ENCODE results near the gene CSGALNACT2. TPM values are rescaled to one million over a fixed set of nuclear protein-coding genes. Genes with fewer than 3 reads are reported as not detected.

CSGALNACT2 gene
- total RNA-seq, 1 experiment from 2014 or later = 22.3 TPM

DNA sequence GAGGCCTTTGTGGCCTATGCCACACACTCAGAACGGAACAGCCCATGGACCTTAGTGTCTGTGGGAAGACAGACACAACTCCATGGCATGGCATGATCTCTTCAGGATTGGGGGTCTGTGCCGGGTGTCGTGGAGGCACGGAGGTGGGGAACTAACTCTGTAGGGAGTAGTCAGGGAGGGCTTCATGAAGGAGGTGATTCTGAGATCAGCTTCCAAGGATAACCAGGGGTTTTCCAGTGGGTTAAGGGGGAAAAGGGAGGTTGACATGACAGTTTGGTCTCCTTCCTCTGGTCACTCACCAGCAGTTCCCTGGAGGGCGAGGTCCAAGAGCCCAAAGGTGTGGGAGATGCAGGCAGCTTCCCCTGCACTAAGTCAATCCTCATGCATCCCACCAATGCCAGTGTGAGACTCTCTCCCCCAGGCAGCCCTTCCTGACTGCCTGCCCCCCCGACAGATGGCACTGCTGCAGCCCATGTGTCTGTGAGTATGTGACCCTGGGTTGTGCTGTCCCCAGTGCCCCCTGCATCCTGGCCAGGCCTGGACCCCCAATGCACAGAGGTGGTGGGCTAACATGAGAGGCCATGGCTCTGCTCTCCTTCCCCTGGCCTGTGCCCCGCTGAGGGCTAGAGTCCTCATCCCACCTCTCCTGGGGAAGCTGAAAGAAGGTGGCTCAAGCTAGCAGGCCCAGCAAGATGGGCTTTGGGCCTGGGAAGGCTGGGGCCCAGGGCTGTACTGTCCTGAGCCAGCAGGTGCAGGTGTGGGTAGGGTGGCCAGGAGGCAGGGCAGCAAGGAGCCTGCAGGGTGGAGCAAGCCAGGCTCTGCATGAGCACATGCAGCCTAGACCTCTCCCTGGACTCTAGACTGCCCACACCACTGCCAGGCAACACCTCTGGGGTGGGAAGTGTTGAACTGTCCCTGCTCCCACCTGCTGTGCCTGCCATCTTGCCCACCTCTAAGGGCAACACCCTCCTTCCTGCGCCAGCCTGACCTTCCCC, 88.9 kb downstream of the CSGALNACT2 start:
- TF ChIP-seq, protein P1, sequence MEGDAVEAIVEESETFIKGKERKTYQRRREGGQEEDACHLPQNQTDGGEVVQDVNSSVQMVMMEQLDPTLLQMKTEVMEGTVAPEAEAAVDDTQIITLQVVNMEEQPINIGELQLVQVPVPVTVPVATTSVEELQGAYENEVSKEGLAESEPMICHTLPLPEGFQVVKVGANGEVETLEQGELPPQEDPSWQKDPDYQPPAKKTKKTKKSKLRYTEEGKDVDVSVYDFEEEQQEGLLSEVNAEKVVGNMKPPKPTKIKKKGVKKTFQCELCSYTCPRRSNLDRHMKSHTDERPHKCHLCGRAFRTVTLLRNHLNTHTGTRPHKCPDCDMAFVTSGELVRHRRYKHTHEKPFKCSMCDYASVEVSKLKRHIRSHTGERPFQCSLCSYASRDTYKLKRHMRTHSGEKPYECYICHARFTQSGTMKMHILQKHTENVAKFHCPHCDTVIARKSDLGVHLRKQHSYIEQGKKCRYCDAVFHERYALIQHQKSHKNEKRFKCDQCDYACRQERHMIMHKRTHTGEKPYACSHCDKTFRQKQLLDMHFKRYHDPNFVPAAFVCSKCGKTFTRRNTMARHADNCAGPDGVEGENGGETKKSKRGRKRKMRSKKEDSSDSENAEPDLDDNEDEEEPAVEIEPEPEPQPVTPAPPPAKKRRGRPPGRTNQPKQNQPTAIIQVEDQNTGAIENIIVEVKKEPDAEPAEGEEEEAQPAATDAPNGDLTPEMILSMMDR (IDR thresholded peaks at IDR 0.05) = no peak
- no peak for TF ChIP-seq TCF7L2 (IDR thresholded peaks at IDR 0.05; ENCODE audit: low read depth, low read length)
- no peak for TF ChIP-seq REST (IDR thresholded peaks at IDR 0.05; ENCODE audit: insufficient read depth in 1 of 2, low read depth in 2 of 2, low read length in 1 of 2)
- TF ChIP-seq POLR2AphosphoS5 (IDR thresholded peaks at IDR 0.05; ENCODE audit: low read depth, low read length) = no peak
- no peak for TF ChIP-seq SIN3A (IDR thresholded peaks at IDR 0.05; ENCODE audit: borderline replicate concordance, insufficient read depth, low read depth, low read length)
- BruUV-seq (replicated peaks) = no TSS peak
- no peak overlapping the region for H3K4me3 ChIP-seq (ENCODE audit: low read depth in 2 of 2, low read length in 2 of 2)
- DNase-seq (ENCODE audit: low read depth, low spot score) (no peak), ATAC-seq (no peak)
- intact Hi-C loops (cut with micrococcal nuclease; ENCODE audit: unreplicated experiment) (no loop called here), in situ Hi-C loops (cut with HindIII; ENCODE audit: low pct_unique_long_range_greater_than_20kb, low sequenced_read_pairs) (no loop called here)
- ChIA-PET POLR2A (no interaction called here), CTCF (no interaction called here)
- no peaks in the 10 kb centered on the region for H3K9me3 ChIP-seq (ENCODE audit: control insufficient read depth, insufficient read depth, low read depth, low read length)
- no peaks in the 10 kb centered on the region for H3K36me3 ChIP-seq (ENCODE audit: control insufficient read depth, insufficient read depth, low read length)
- H3K27ac ChIP-seq (ENCODE audit: low read length) = no peak overlapping the region
- H3K27me3 ChIP-seq (ENCODE audit: control insufficient read depth, insufficient read depth, low read length) = no peaks in the 10 kb centered on the region
- 0 out of 2 replicates have a peak, but pooled peaks cover 3% of the 10 kb centered on the region for H3K4me1 ChIP-seq (ENCODE audit: control insufficient read depth, insufficient read depth, low read length)

DNA sequence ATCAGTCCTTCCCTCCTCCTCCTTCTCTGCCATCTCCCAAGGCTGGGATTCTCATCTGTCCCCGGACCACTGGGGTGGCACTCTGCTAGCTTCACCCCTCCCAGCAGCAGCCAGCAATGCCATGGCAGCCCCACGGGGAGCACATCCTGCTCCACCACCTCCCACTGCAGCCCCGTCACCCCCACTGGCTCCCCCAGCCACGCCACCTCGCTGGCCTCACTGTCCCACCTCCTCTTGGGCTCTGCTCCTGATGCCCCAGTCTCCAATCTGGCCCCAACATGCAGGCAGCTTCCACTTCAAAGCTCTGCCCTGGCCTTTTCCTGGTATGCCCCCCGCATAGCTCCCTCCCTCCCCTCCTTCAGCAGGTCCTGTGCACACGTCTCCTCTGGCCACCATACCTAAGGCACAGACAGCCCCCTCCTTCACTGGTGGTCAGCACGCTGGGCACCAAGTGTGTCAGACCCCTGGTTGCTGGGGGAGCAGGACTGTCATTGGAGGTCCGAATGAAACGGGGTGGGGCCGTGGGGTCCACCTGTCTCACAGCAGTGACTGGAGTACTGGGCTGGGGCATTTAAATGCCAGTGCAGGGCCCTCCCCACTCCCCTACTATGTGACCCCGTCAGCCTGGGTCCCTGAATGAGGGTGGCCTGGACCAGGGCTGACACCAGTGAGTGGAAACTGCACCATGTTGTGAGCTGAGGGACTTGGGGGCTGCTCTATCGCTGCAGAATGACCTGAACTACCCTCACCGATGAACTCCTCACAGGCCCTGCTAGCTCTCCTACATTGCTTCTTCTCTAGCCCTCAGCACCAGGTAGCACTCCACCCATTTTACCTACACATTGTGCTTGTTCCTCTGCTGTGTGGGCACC, 89.9 kb downstream of the CSGALNACT2 start:
- no peak for TF ChIP-seq TCF7L2 (IDR thresholded peaks at IDR 0.05; ENCODE audit: low read depth, low read length)
- TF ChIP-seq REST (IDR thresholded peaks at IDR 0.05; ENCODE audit: insufficient read depth in 1 of 2, low read depth in 2 of 2, low read length in 1 of 2) = no peak
- no peak for TF ChIP-seq SIN3A (IDR thresholded peaks at IDR 0.05; ENCODE audit: borderline replicate concordance, insufficient read depth, low read depth, low read length)
- TF ChIP-seq, protein P1 (IDR thresholded peaks at IDR 0.05) = no peak
- TF ChIP-seq POLR2AphosphoS5 (IDR thresholded peaks at IDR 0.05; ENCODE audit: low read depth, low read length) = no peak

More for the DNA sequence above, 89.9 kb downstream of the CSGALNACT2 start:
- ChIA-PET CTCF (no interaction called here), POLR2A (no interaction called here)
- H3K27ac ChIP-seq (ENCODE audit: low read length) = no peak overlapping the region
- H3K27me3 ChIP-seq (ENCODE audit: control insufficient read depth, insufficient read depth, low read length) = no peaks in the 10 kb centered on the region
- H3K4me1 ChIP-seq (ENCODE audit: control insufficient read depth, insufficient read depth, low read length) = 0 out of 2 replicates have a peak, but pooled peaks cover 3% of the 10 kb centered on the region
- in situ Hi-C loops (cut with HindIII; ENCODE audit: low pct_unique_long_range_greater_than_20kb, low sequenced_read_pairs) (no loop called here), intact Hi-C loops (cut with micrococcal nuclease; ENCODE audit: unreplicated experiment) (no loop called here)
- H3K9me3 ChIP-seq (ENCODE audit: control insufficient read depth, insufficient read depth, low read depth, low read length) = no peaks in the 10 kb centered on the region
- H3K36me3 ChIP-seq (ENCODE audit: control insufficient read depth, insufficient read depth, low read length) = no peaks in the 10 kb centered on the region
- no TSS peak for BruUV-seq (replicated peaks)
- DNase-seq (ENCODE audit: low read depth, low spot score) (no peak), ATAC-seq (peak; percentile 2; the same call in 1 of the 2 replicates)
- H3K4me3 ChIP-seq (ENCODE audit: low read depth in 2 of 2, low read length in 2 of 2) = no peak overlapping the region; a peak in 1 of 4 replicates

Measured in Panc1 (cell line).